ENCODE data around the gene ZNF687. TPM values are rescaled to one million over a fixed set of nuclear protein-coding genes. Genes with fewer than 3 reads are reported as not detected.

ZNF687 gene
- total and polyA plus RNA-seq, 2 donors (not counting 1 experiment from before 2014, with no cell fraction given) = 7.2 to 11.7 TPM

- TF ChIP-seq EZH2 (IDR thresholded peaks at IDR 0.05; ENCODE audit: low read length, missing control alignments) (no peak), CTCF (conservative IDR thresholded peaks at IDR 0.05 in 1 of 2, IDR thresholded peaks at IDR 0.05 in 1 of 2; ENCODE audit: low read depth in 1 of 2, low read length in 2 of 2) (no peak)
- Histone ChIP-seq H4K20me1 (ENCODE audit: control insufficient read depth, extremely low read depth, insufficient read depth, low read length) (no peaks in the 10 kb centered on the region), H3K9ac (ENCODE audit: insufficient read depth, low read length) (no peak overlapping the region), H3K9me3 (ENCODE audit: control insufficient read depth, insufficient read depth, low read depth, low read length) (no peaks in the 10 kb centered on the region), H3K27me3 (ENCODE audit: control insufficient read depth, insufficient read depth, low read length) (no peaks in the 10 kb centered on the region), H3K27ac (ENCODE audit: insufficient read depth, low read length) (no peak overlapping the region), H3K4me1 (ENCODE audit: control insufficient read depth, extremely low read depth, insufficient read depth, low read length) (no peaks in the 10 kb centered on the region), H2AFZ (ENCODE audit: low read length) (no peak overlapping the region), H3K4me2 (ENCODE audit: extremely low read depth, insufficient read depth, low read length) (no peak overlapping the region), H3K4me3 (replicated peaks in 1 of 4; ENCODE audit: control extremely low read depth in 1 of 4, insufficient read depth in 1 of 4, low read depth in 3 of 4, low read length in 4 of 4) (no peak overlapping the region), H3K36me3 (ENCODE audit: control insufficient read depth, insufficient read depth, low read length) (no peaks in the 10 kb centered on the region), H3K79me2 (ENCODE audit: control insufficient read depth, insufficient read depth, low read length) (no peaks in the 10 kb centered on the region)
- no peak for DNase-seq (ENCODE audit: low read depth in 2 of 2)
Measured at GRCh38 chr1:151336556-151336955, 54.5 kb downstream of the ZNF687 start.

- Histone ChIP-seq H3K9ac (ENCODE audit: insufficient read depth, low read length) (no peak overlapping the region), H3K27ac (ENCODE audit: insufficient read depth, low read length) (no peak overlapping the region), H3K4me3 (replicated peaks in 1 of 4; ENCODE audit: control extremely low read depth in 1 of 4, insufficient read depth in 1 of 4, low read depth in 3 of 4, low read length in 4 of 4) (no peak overlapping the region), H2AFZ (ENCODE audit: low read length) (no peak overlapping the region), H3K4me2 (ENCODE audit: extremely low read depth, insufficient read depth, low read length) (peak overlapping the region; percentile 54), H3K27me3 (ENCODE audit: control insufficient read depth, insufficient read depth, low read length) (no peaks in the 10 kb centered on the region), H3K36me3 (ENCODE audit: control insufficient read depth, insufficient read depth, low read length) (peaks cover 12% of the 10 kb centered on the region), H3K9me3 (ENCODE audit: control insufficient read depth, insufficient read depth, low read depth, low read length) (no peaks in the 10 kb centered on the region), H3K79me2 (ENCODE audit: control insufficient read depth, insufficient read depth, low read length) (no peaks in the 10 kb centered on the region), H4K20me1 (ENCODE audit: control insufficient read depth, extremely low read depth, insufficient read depth, low read length) (no peaks in the 10 kb centered on the region), H3K4me1 (ENCODE audit: control insufficient read depth, extremely low read depth, insufficient read depth, low read length) (peaks cover 4% of the 10 kb centered on the region)
- DNase-seq (ENCODE audit: low read depth in 2 of 2) = peak; percentile 84 to 89
- TF ChIP-seq EZH2 (IDR thresholded peaks at IDR 0.05; ENCODE audit: low read length, missing control alignments) (no peak), CTCF (conservative IDR thresholded peaks at IDR 0.05 in 1 of 2, IDR thresholded peaks at IDR 0.05 in 1 of 2; ENCODE audit: low read depth in 1 of 2, low read length in 2 of 2) (peak; percentile 63 to 65)
Measured at GRCh38 chr1:151340870-151341754, 59.0 kb downstream of the ZNF687 start.

Other genes starting within 250 kb of the ZNF687 start
- gene BNIPL, start 245.7 kb upstream of the ZNF687 start, total RNA-seq = under 0.01 and 0.33 TPM in 2 replicates
- gene BNIPL, start 245.7 kb upstream of the ZNF687 start, polyA plus RNA-seq = 0.07 and 0.10 TPM in 2 replicates
- gene C1orf56, start 234.5 kb upstream of the ZNF687 start, total RNA-seq = 2.8 and 3.5 TPM in 2 replicates
- 1.4 and 1.5 TPM in 2 replicates for gene C1orf56, start 234.5 kb upstream of the ZNF687 start, polyA plus RNA-seq
- gene CDC42SE1, start 222.7 kb upstream of the ZNF687 start, total RNA-seq = 29.8 and 36.5 TPM in 2 replicates
- gene CDC42SE1, start 222.7 kb upstream of the ZNF687 start, polyA plus RNA-seq = 49.9 and 55.0 TPM in 2 replicates
- gene MLLT11, start 221.9 kb upstream of the ZNF687 start, total RNA-seq = 0.77 and 2.8 TPM in 2 replicates
- 7.2 and 10.4 TPM in 2 replicates for gene MLLT11, start 221.9 kb upstream of the ZNF687 start, polyA plus RNA-seq
- 12.8 and 13.9 TPM in 2 replicates for gene GABPB2, start 211.5 kb upstream of the ZNF687 start, total RNA-seq
- gene GABPB2, start 211.5 kb upstream of the ZNF687 start, polyA plus RNA-seq = 13.0 and 14.9 TPM in 2 replicates
- 0.51 and 0.99 TPM in 2 replicates for gene SEMA6C, start 135.7 kb upstream of the ZNF687 start, total RNA-seq
- gene SEMA6C, start 135.7 kb upstream of the ZNF687 start, polyA plus RNA-seq = 0.76 and 0.94 TPM in 2 replicates
- gene TNFAIP8L2, start 125.7 kb upstream of the ZNF687 start, total RNA-seq = not detected in 2 replicates
- gene TNFAIP8L2, start 125.7 kb upstream of the ZNF687 start, polyA plus RNA-seq = not detected in 2 replicates
- gene LYSMD1, start 116.4 kb upstream of the ZNF687 start, total RNA-seq = 8.2 and 9.7 TPM in 2 replicates
- gene LYSMD1, start 116.4 kb upstream of the ZNF687 start, polyA plus RNA-seq = 3.6 and 4.6 TPM in 2 replicates
- gene SCNM1, start 116.2 kb upstream of the ZNF687 start, total RNA-seq = 26.5 and 29.2 TPM in 2 replicates
- 29.7 and 32.7 TPM in 2 replicates for gene SCNM1, start 116.2 kb upstream of the ZNF687 start, polyA plus RNA-seq
- not detected in 2 replicates for gene TMOD4, start 106.3 kb upstream of the ZNF687 start, total RNA-seq
- gene TMOD4, start 106.3 kb upstream of the ZNF687 start, polyA plus RNA-seq = 0.41 and 0.53 TPM in 2 replicates
- gene VPS72, start 92.1 kb upstream of the ZNF687 start, total RNA-seq = 42.9 and 47.5 TPM in 2 replicates
- gene VPS72, start 92.1 kb upstream of the ZNF687 start, polyA plus RNA-seq = 43.8 and 57.8 TPM in 2 replicates
- 61.4 and 80.9 TPM in 2 replicates for gene PIP5K1A, start 83.7 kb upstream of the ZNF687 start, total RNA-seq
- 108 and 118 TPM in 2 replicates for gene PIP5K1A, start 83.7 kb upstream of the ZNF687 start, polyA plus RNA-seq
- gene PSMD4, start 27.6 kb upstream of the ZNF687 start, total RNA-seq = 193 and 240 TPM in 2 replicates
- 210 and 282 TPM in 2 replicates for gene PSMD4, start 27.6 kb upstream of the ZNF687 start, polyA plus RNA-seq
- gene PI4KB, start 45.1 kb downstream of the ZNF687 start, total RNA-seq = 42.1 and 65.7 TPM in 2 replicates
- 75.4 and 92.9 TPM in 2 replicates for gene PI4KB, start 45.1 kb downstream of the ZNF687 start, polyA plus RNA-seq
- gene RFX5, start 65.0 kb downstream of the ZNF687 start, total RNA-seq = 21.6 and 35.5 TPM in 2 replicates
- gene RFX5, start 65.0 kb downstream of the ZNF687 start, polyA plus RNA-seq = 18.4 and 20.1 TPM in 2 replicates
- gene SELENBP1, start 90.4 kb downstream of the ZNF687 start, total RNA-seq = 59.6 and 65.9 TPM in 2 replicates
- gene SELENBP1, start 90.4 kb downstream of the ZNF687 start, polyA plus RNA-seq = 60.6 and 85.4 TPM in 2 replicates
- gene PSMB4, start 117.3 kb downstream of the ZNF687 start, total RNA-seq = 335 and 339 TPM in 2 replicates
- gene PSMB4, start 117.3 kb downstream of the ZNF687 start, polyA plus RNA-seq = 370 and 426 TPM in 2 replicates
- 12.3 and 21.6 TPM in 2 replicates for gene POGZ, start 177.2 kb downstream of the ZNF687 start, total RNA-seq
- 24.7 and 27.6 TPM in 2 replicates for gene POGZ, start 177.2 kb downstream of the ZNF687 start, polyA plus RNA-seq
- gene CGN, start 229.1 kb downstream of the ZNF687 start, total RNA-seq = under 0.01 and 0.17 TPM in 2 replicates
- 0.17 and 0.21 TPM in 2 replicates for gene CGN, start 229.1 kb downstream of the ZNF687 start, polyA plus RNA-seq

Measured in fibroblast of lung (primary cell).